ENCODE results near the gene VCL. TPM values are rescaled to one million over a fixed set of nuclear protein-coding genes. Genes with fewer than 3 reads are reported as not detected.

VCL gene
- polyA plus RNA-seq, 2 donors = 25.0 to 41.4 TPM

DNA sequence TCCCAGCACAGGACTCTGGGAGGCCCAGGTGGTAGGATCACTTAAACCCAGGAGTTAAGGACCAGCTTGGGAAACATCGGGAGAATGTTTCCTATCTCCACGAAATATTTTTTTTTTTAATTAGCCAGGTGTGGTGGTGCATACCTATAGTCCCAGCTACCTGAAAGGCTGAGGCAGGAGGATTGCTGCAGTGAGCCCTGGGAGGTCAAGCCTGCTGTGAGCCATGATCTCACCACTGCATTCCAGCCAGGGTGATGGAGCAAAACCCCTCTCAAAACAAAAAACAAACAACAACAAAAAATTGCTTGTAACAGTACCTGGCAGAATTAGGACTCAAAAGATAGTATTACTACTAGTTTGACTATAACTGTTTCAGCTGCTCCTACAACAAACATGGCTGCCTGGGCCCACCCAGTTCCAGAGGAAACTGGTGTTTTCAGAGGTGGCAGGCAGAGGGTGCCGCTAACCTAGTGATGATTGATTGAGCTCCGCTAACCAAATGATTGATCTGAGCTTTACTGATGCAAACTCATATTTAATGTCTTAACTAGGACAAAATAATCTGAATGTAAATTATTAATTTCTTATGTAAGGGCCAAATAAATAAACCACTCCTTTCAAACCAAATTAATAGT lies 95.7 kb downstream of the VCL start:
- Histone ChIP-seq H3K27ac (ENCODE audit: low read depth in 2 of 2, low read length in 1 of 2) (no peak overlapping the region), H3K27me3 (ENCODE audit: control insufficient read depth in 1 of 2, insufficient read depth in 2 of 2, low read length in 2 of 2) (no peaks in the 10 kb centered on the region), H3K4me1 (ENCODE audit: control insufficient read depth in 2 of 2, insufficient read depth in 2 of 2, low read length in 1 of 2) (no peaks in the 10 kb centered on the region), H3K9me3 (ENCODE audit: control insufficient read depth in 2 of 2, insufficient read depth in 1 of 2, low read depth in 1 of 2, low read length in 1 of 2) (no peaks in the 10 kb centered on the region), H3K4me3 (ENCODE audit: low read depth in 1 of 2, low read length in 2 of 2) (no peak overlapping the region), H3K36me3 (ENCODE audit: control insufficient read depth in 2 of 2, insufficient read depth in 2 of 2, low read length in 1 of 2) (peaks cover 12 to 18% of the 10 kb centered on the region in 2 donors)
- 93 to 94% methylated on average over 4 of the region's 4 CpGs for WGBS, 2 donors

DNA sequence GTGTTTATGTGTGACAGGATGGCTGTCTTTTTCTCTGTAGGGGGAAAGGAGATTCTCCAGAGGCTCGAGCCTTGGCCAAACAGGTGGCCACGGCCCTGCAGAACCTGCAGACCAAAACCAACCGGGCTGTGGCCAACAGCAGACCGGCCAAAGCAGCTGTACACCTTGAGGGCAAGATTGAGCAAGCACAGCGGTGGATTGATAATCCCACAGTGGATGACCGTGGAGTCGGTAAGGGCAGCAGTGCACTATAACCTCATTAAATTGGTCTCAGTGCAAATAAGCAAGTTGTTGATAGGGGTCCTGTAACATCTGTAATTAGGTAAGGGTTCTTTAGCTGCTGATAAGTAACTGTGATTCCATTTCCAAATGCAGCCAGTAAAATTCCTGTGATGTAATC lies 96.3 kb downstream of the VCL start:
- 87 to 91% methylated on average over 7 of the region's 7 CpGs for WGBS, 2 donors
- H3K27me3 ChIP-seq (ENCODE audit: control insufficient read depth in 1 of 2, insufficient read depth in 2 of 2, low read length in 2 of 2) = no peaks in the 10 kb centered on the region
- no peak overlapping the region for H3K27ac ChIP-seq (ENCODE audit: low read depth in 2 of 2, low read length in 1 of 2)
- H3K4me3 ChIP-seq (ENCODE audit: low read depth in 1 of 2, low read length in 2 of 2) = no peak overlapping the region
- H3K9me3 ChIP-seq (ENCODE audit: control insufficient read depth in 2 of 2, insufficient read depth in 1 of 2, low read depth in 1 of 2, low read length in 1 of 2) = no peaks in the 10 kb centered on the region
- H3K4me1 ChIP-seq (ENCODE audit: control insufficient read depth in 2 of 2, insufficient read depth in 2 of 2, low read length in 1 of 2) = no peaks in the 10 kb centered on the region
- H3K36me3 ChIP-seq (ENCODE audit: control insufficient read depth in 2 of 2, insufficient read depth in 2 of 2, low read length in 1 of 2) = peaks cover 17 to 18% of the 10 kb centered on the region in 2 donors

GRCh38 chr10:74096777-74097176 lies 98.9 kb downstream of the VCL start:
- no peaks in the 10 kb centered on the region for H3K4me1 ChIP-seq (ENCODE audit: control insufficient read depth in 2 of 2, insufficient read depth in 2 of 2, low read length in 1 of 2)
- 94% methylated on average over 2 of the region's 2 CpGs for WGBS, 2 donors
- no peak overlapping the region for H3K27ac ChIP-seq (ENCODE audit: low read depth in 2 of 2, low read length in 1 of 2)
- no peaks in the 10 kb centered on the region for H3K27me3 ChIP-seq (ENCODE audit: control insufficient read depth in 1 of 2, insufficient read depth in 2 of 2, low read length in 2 of 2)
- peaks cover 17 to 25% of the 10 kb centered on the region in 2 donors for H3K36me3 ChIP-seq (ENCODE audit: control insufficient read depth in 2 of 2, insufficient read depth in 2 of 2, low read length in 1 of 2)
- H3K9me3 ChIP-seq (ENCODE audit: control insufficient read depth in 2 of 2, insufficient read depth in 1 of 2, low read depth in 1 of 2, low read length in 1 of 2) = no peaks in the 10 kb centered on the region
- no peak overlapping the region for H3K4me3 ChIP-seq (ENCODE audit: low read depth in 1 of 2, low read length in 2 of 2)

DNA sequence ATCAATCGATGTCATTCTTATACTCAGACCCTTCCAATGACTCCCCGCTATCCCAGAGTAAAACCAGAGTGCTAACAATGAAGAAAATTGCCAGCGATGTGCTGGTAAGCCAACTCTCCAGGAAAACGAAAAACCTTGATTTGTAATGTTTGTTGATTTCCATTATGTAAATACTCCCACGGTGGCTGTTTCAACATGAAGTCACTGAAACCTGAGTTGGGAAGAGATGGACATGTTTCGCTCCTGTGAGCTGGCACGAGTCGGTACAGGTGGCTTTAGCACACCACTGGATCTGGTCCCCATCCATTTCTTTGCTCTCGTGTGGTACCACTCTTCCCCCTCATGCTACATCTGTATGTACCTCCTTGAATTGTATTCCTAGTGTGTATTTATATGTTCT lies 99.9 kb downstream of the VCL start:
- Histone ChIP-seq H3K27ac (ENCODE audit: low read depth in 2 of 2, low read length in 1 of 2) (no peak overlapping the region), H3K4me1 (ENCODE audit: control insufficient read depth in 2 of 2, insufficient read depth in 2 of 2, low read length in 1 of 2) (no peaks in the 10 kb centered on the region), H3K36me3 (ENCODE audit: control insufficient read depth in 2 of 2, insufficient read depth in 2 of 2, low read length in 1 of 2) (peaks cover 17 to 25% of the 10 kb centered on the region in 2 donors), H3K9me3 (ENCODE audit: control insufficient read depth in 2 of 2, insufficient read depth in 1 of 2, low read depth in 1 of 2, low read length in 1 of 2) (no peaks in the 10 kb centered on the region), H3K27me3 (ENCODE audit: control insufficient read depth in 1 of 2, insufficient read depth in 2 of 2, low read length in 2 of 2) (no peaks in the 10 kb centered on the region), H3K4me3 (ENCODE audit: low read depth in 1 of 2, low read length in 2 of 2) (no peak overlapping the region)
- 78 to 83% methylated on average over 9 of the region's 9 CpGs for WGBS, 2 donors

DNA sequence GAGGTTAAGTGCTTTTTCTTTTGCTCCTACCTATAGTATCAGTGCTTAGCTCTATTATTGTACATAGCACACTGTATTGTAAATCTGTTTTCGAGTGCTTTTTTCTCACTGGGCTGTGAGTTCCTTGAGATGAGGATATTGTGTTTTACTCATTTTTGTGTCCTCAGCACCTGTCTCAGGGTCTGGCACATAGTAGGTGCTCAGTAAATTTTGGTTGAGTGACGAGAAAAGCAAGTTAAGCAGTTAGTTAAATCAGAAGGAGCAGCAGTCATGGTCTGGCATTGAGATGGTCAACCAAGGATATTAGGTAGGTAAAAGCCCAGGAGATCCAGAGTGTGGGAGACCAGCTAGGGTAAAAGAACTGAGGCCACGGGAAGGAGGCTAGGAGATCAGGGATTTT lies 101.5 kb downstream of the VCL start:
- Histone ChIP-seq H3K4me1 (ENCODE audit: control insufficient read depth in 2 of 2, insufficient read depth in 2 of 2, low read length in 1 of 2) (no peaks in the 10 kb centered on the region), H3K9me3 (ENCODE audit: control insufficient read depth in 2 of 2, insufficient read depth in 1 of 2, low read depth in 1 of 2, low read length in 1 of 2) (no peaks in the 10 kb centered on the region), H3K36me3 (ENCODE audit: control insufficient read depth in 2 of 2, insufficient read depth in 2 of 2, low read length in 1 of 2) (peaks cover 20 to 23% of the 10 kb centered on the region in 2 donors), H3K27me3 (ENCODE audit: control insufficient read depth in 1 of 2, insufficient read depth in 2 of 2, low read length in 2 of 2) (no peaks in the 10 kb centered on the region), H3K4me3 (ENCODE audit: low read depth in 1 of 2, low read length in 2 of 2) (no peak overlapping the region), H3K27ac (ENCODE audit: low read depth in 2 of 2, low read length in 1 of 2) (no peak overlapping the region)
- 80 to 86% methylated on average over 3 of the region's 3 CpGs for WGBS, 2 donors

DNA sequence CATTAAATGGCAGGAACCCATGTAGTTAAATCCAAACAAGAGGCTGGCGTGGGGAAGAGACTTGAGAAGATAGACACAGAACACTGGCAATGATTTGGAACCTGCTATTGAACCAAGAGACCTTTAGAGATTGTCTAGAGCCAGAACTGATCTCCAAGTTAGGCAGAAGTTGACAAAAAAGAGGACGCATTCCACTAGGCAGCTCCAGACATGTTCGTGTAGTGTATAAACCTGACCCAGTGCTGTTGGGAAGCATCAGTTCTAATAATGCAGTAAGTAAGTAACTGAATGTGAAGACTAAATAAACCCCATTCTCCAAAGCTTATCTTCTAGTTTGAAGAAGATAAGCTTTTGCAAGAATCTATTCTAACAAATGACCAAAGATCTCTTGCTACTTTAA lies 101.9 kb downstream of the VCL start:
- Histone ChIP-seq H3K27me3 (ENCODE audit: control insufficient read depth in 1 of 2, insufficient read depth in 2 of 2, low read length in 2 of 2) (no peaks in the 10 kb centered on the region), H3K4me1 (ENCODE audit: control insufficient read depth in 2 of 2, insufficient read depth in 2 of 2, low read length in 1 of 2) (no peaks in the 10 kb centered on the region), H3K9me3 (ENCODE audit: control insufficient read depth in 2 of 2, insufficient read depth in 1 of 2, low read depth in 1 of 2, low read length in 1 of 2) (no peaks in the 10 kb centered on the region), H3K27ac (ENCODE audit: low read depth in 2 of 2, low read length in 1 of 2) (no peak overlapping the region), H3K36me3 (ENCODE audit: control insufficient read depth in 2 of 2, insufficient read depth in 2 of 2, low read length in 1 of 2) (peaks cover 19 to 26% of the 10 kb centered on the region in 2 donors), H3K4me3 (ENCODE audit: low read depth in 1 of 2, low read length in 2 of 2) (no peak overlapping the region)
- 56 to 68% methylated on average over 3 of the region's 3 CpGs for WGBS, 2 donors

DNA sequence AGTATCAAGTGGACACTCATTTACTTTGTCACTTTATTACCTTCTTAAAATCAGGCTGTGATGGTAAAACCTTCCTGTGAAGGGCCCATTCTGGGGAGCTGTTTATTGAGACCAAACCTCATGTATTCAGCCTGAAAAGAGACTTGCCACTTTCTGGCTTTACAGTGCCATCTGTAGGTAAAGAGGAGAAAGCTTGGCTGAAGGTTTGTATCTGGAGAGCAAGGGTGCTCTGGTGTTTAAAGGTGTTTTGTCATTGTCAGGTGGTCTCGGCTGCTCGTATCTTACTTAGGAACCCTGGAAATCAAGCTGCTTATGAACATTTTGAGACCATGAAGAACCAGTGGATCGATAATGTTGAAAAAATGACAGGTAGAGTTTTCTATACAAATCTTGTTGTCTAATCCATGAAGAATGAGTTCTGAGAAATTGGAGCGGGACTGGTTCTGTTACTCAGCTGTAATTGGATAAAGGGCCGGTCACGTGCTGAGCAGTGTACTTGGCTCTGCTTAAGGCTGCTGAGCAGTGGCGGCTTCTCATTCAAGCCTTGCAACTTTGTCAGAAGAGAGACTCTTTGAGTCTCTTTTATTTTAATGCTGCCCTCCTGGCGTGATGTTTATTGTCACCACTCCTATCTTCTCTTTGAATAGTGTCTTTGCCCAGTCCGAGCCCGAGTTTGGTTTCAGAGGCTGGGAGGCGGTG lies 105.8 kb downstream of the VCL start:
- 79 to 85% methylated on average over 11 of the region's 11 CpGs for WGBS, 2 donors

DNA sequence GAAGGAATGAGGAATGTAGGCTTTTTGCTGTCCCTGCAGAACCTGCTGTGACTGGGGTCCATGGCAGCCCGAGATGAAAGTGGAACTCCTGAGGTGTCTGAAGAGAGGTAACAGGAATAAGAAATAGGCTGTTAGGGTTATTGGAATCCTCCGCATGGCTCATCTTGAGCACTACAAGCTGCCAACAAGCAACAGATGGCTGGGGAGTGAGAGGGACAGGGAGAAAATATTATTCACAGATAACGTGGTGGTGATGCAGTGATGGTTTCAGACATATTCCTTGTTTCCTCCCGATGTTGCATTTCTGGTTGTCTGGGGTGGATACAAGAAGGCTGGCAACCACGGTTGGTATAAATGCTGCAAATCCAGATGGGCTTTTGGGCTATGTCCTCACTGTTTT lies 106.6 kb downstream of the VCL start:
- Histone ChIP-seq H3K27me3 (ENCODE audit: control insufficient read depth in 1 of 2, insufficient read depth in 2 of 2, low read length in 2 of 2) (no peaks in the 10 kb centered on the region), H3K27ac (ENCODE audit: low read depth in 2 of 2, low read length in 1 of 2) (no peak overlapping the region), H3K9me3 (ENCODE audit: control insufficient read depth in 2 of 2, insufficient read depth in 1 of 2, low read depth in 1 of 2, low read length in 1 of 2) (no peaks in the 10 kb centered on the region), H3K4me1 (ENCODE audit: control insufficient read depth in 2 of 2, insufficient read depth in 2 of 2, low read length in 1 of 2) (peaks cover 0 to 5% of the 10 kb centered on the region in 2 donors), H3K36me3 (ENCODE audit: control insufficient read depth in 2 of 2, insufficient read depth in 2 of 2, low read length in 1 of 2) (peaks cover 18 to 30% of the 10 kb centered on the region in 2 donors), H3K4me3 (ENCODE audit: low read depth in 1 of 2, low read length in 2 of 2) (no peak overlapping the region)
- 91 to 92% methylated on average over 5 of the region's 5 CpGs for WGBS, 2 donors

More for the DNA sequence above, 105.8 kb downstream of the VCL start:
- Histone ChIP-seq H3K9me3 (ENCODE audit: control insufficient read depth in 2 of 2, insufficient read depth in 1 of 2, low read depth in 1 of 2, low read length in 1 of 2) (no peaks in the 10 kb centered on the region), H3K36me3 (ENCODE audit: control insufficient read depth in 2 of 2, insufficient read depth in 2 of 2, low read length in 1 of 2) (peaks cover 16 to 25% of the 10 kb centered on the region in 2 donors), H3K27me3 (ENCODE audit: control insufficient read depth in 1 of 2, insufficient read depth in 2 of 2, low read length in 2 of 2) (no peaks in the 10 kb centered on the region), H3K27ac (ENCODE audit: low read depth in 2 of 2, low read length in 1 of 2) (no peak overlapping the region), H3K4me3 (ENCODE audit: low read depth in 1 of 2, low read length in 2 of 2) (no peak overlapping the region), H3K4me1 (ENCODE audit: control insufficient read depth in 2 of 2, insufficient read depth in 2 of 2, low read length in 1 of 2) (peaks cover 0 to 5% of the 10 kb centered on the region in 2 donors)

DNA sequence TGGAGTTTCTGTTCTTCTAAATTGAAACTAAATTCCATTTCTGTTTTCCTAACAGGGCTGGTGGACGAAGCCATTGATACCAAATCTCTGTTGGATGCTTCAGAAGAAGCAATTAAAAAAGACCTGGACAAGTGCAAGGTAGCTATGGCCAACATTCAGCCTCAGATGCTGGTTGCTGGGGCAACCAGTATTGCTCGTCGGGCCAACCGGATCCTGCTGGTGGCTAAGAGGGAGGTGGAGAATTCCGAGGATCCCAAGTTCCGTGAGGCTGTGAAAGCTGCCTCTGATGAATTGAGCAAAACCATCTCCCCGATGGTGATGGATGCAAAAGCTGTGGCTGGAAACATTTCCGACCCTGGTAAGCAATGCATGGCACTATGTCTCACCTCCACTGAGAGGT lies 107.1 kb downstream of the VCL start:
- H3K27me3 ChIP-seq (ENCODE audit: control insufficient read depth in 1 of 2, insufficient read depth in 2 of 2, low read length in 2 of 2) = no peaks in the 10 kb centered on the region
- WGBS, 2 donors = 89 to 92% methylated on average over 8 of the region's 8 CpGs
- H3K4me1 ChIP-seq (ENCODE audit: control insufficient read depth in 2 of 2, insufficient read depth in 2 of 2, low read length in 1 of 2) = peaks cover 0 to 5% of the 10 kb centered on the region in 2 donors
- H3K27ac ChIP-seq (ENCODE audit: low read depth in 2 of 2, low read length in 1 of 2) = no peak overlapping the region
- peaks cover 19 to 30% of the 10 kb centered on the region in 2 donors for H3K36me3 ChIP-seq (ENCODE audit: control insufficient read depth in 2 of 2, insufficient read depth in 2 of 2, low read length in 1 of 2)
- H3K4me3 ChIP-seq (ENCODE audit: low read depth in 1 of 2, low read length in 2 of 2) = no peak overlapping the region
- H3K9me3 ChIP-seq (ENCODE audit: control insufficient read depth in 2 of 2, insufficient read depth in 1 of 2, low read depth in 1 of 2, low read length in 1 of 2) = no peaks in the 10 kb centered on the region

DNA sequence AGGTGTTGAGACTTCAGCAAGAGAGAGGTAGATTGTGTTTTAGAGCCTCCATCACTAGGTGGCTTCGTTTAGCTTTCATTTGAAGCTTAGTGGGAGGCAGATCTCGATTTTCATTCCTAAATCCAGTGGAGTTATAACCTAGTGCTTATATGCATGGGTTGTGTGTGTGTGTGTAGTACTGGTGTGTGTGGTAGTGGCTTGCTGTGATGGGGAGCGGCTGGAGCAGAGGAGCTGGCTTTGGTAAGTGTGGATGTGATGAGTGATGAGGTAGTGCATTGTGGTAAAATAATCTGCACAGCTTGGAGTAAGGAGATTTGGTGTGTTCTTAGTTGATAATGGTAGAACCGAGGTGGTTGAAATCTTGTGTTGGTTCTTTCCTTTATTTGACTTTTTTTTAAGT lies 109.5 kb downstream of the VCL start:
- WGBS, 2 donors = 67 to 74% methylated on average over 4 of the region's 4 CpGs
- Histone ChIP-seq H3K36me3 (ENCODE audit: control insufficient read depth in 2 of 2, insufficient read depth in 2 of 2, low read length in 1 of 2) (peaks cover 16 to 39% of the 10 kb centered on the region in 2 donors), H3K27me3 (ENCODE audit: control insufficient read depth in 1 of 2, insufficient read depth in 2 of 2, low read length in 2 of 2) (no peaks in the 10 kb centered on the region)

More for the DNA sequence above, 109.5 kb downstream of the VCL start:
- Histone ChIP-seq H3K4me1 (ENCODE audit: control insufficient read depth in 2 of 2, insufficient read depth in 2 of 2, low read length in 1 of 2) (peaks cover 0 to 7% of the 10 kb centered on the region in 2 donors), H3K27ac (ENCODE audit: low read depth in 2 of 2, low read length in 1 of 2) (no peak overlapping the region), H3K9me3 (ENCODE audit: control insufficient read depth in 2 of 2, insufficient read depth in 1 of 2, low read depth in 1 of 2, low read length in 1 of 2) (no peaks in the 10 kb centered on the region), H3K4me3 (ENCODE audit: low read depth in 1 of 2, low read length in 2 of 2) (no peak overlapping the region)
